Testis (tissue), 3 donors: ENCODE data around the gene TNFRSF8. TPM values are rescaled to one million over a fixed set of nuclear protein-coding genes. Genes with fewer than 3 reads are reported as not detected.

Source experiments
- DNase-seq: peaks from one replicate; pipeline ENCODE4 v3.0.0-alpha.2; 2019
- H3K27ac ChIP-seq, 2 donors: fragments of 200-600 bp; sonication (generic); one replicate each; pipeline ENCODE4 v1.5.1; 2019
- H3K27me3 ChIP-seq: fragments of 200-600 bp; sonication (generic); one replicate; pipeline ENCODE4 v1.5.1; 2019
- H3K36me3 ChIP-seq: fragments of 200-600 bp; sonication (generic); one replicate; pipeline ENCODE4 v1.5.1; 2017; ENCODE audit warnings: low read depth; ENCODE audit errors: missing control alignments
- H3K4me1 ChIP-seq: fragments of 200-600 bp; sonication (generic); one replicate; pipeline ENCODE4 v1.5.1; 2019
- H3K4me3 ChIP-seq, 2 donors: fragments of 200-600 bp; sonication (generic); one replicate each; pipeline ENCODE4 v1.5.1; 2017 to 2019
- H3K9me3 ChIP-seq: fragments of 200-600 bp; sonication (generic); one replicate; pipeline ENCODE4 v1.5.1; 2017
- CTCF ChIP-seq, 3 experiments: fragments of 450-650 bp in 2 of 3; fragments of 200-600 bp in 1 of 3; sonication (generic) in 1 of 3; IDR thresholded peaks; one replicate each; pipeline ENCODE4 v1.5.1; 2016 to 2019; ENCODE audit warnings: antibody characterized with exemption in 3 of 3, mild to moderate bottlenecking in 2 of 3, moderate library complexity in 1 of 3
- POLR2A ChIP-seq: fragments of 450-650 bp; IDR thresholded peaks from one replicate; pipeline ENCODE4 v1.6.1; 2017; ENCODE audit warnings: antibody characterized with exemption, mild to moderate bottlenecking, moderate library complexity
- WGBS, 2 donors: methylation state at CpG; one replicate each; pipeline ENCODE4 v1.1.5; 2018; 5-methylcytosine and 5-hydroxymethylcytosine counted together
- intact Hi-C: fragments of 100-400 bp; cut with DNase I; formaldehyde crosslinking; loops from one replicate; pipeline ENCODE4 v1.15.1; 2023; ENCODE audit warnings: low total_unique reads
- polyA plus RNA-seq: library from polyadenylated mRNA; stranded (reverse); fragments of 350-450 nt; fragmentation: Illumina TruSeq; extraction: RNeasy Lipid Tissue Mini Kit (QIAGEN cat#74804); gene quantifications from one replicate; pipeline ENCODE4 v1.2.3, GENCODE V29; 2014; ENCODE audit warnings: low read depth, low replicate concordance; ENCODE audit not compliant: insufficient read depth
- total RNA-seq, 2 donors: library from RNA; depleted of rRNA; stranded (reverse); fragments of >200 nt; gene quantifications; one replicate each; pipeline ENCODE4 v1.2.3, GENCODE V29; 2016

TNFRSF8 gene
- total and polyA plus RNA-seq, 3 donors from 2014 or later: 5.0 to 6.9 (median 5.4) TPM

GRCh38 chr1:12094180-12094579 is 31.1 kb downstream of the TNFRSF8 start:
- TF ChIP-seq POLR2A (no peak), CTCF (IDR thresholded peaks at IDR 0.05) (no peak)
- Histone ChIP-seq H3K27ac (no peak overlapping the region), H3K36me3 (no peaks in the 10 kb centered on the region), H3K4me1 (no peaks in the 10 kb centered on the region), H3K4me3 (no peak overlapping the region), H3K9me3 (no peaks in the 10 kb centered on the region), H3K27me3 (no peaks in the 10 kb centered on the region)
- WGBS, 2 donors: 84 to 89% methylated on average over 3 of the region's 3 CpGs
- intact Hi-C loops: no loop called here
- no peak for DNase-seq

DNA sequence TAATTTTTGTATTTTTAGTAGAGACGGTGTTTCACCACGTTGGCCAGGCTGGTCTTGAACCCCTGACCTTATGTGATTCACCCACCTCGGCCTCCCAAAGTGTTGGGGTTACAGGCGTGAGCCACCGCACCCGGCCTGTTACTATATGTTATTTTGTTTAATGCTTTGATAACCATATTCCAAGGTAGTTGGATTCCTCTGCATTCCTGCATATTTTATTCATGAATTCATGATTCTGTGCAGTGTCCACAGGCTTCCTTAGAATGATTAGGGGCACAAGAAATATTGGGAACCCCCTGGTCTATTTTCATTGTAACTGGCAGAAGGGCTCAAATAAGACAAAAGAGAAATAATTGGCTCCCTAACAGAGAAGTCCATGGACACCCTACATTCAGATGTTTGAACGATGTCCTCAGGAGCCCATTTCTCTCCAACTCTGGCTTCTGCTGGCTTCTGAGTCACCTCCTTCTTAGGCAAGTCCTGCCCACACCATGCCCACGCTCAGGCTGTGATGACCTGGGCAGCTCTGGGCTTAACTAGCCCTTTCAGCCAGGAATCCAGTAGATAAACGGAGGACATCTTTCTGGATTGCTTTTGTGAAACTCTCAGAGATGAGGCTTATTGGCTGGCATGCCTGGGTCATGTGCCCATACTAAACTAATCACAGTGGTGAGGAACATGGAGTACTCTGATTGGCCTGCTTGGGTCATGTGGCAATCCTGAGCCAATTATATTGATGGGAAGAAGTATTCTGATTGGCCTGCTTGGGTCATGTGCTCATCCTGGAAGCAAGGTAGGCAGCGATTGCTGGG is 32.6 kb downstream of the TNFRSF8 start:
- Histone ChIP-seq H3K36me3 (no peaks in the 10 kb centered on the region), H3K9me3 (no peaks in the 10 kb centered on the region)
- intact Hi-C loops: no loop called here

DNA sequence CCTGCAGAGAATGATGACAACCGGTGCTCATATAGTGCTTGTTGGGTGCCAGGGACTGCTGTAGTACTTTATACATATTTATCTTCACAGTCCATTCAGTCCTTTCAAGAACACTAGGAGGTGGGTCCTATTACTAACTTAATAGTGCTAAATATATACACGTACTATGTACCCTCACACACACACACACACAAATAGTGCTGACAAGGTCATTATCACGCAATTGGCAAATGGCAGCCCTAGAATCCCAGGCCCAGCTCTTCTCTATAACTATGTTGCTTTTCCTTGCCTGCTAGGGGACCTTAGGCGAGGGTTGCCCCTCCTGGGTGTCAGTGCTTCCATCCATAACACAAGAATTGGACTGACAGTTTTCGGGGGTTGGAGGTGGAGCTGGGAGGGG is 33.5 kb downstream of the TNFRSF8 start:
- intact Hi-C loops: no loop called here

More for the DNA sequence above, 32.6 kb downstream of the TNFRSF8 start:
- DNase-seq: peak; percentile 81
- Histone ChIP-seq H3K27me3 (no peaks in the 10 kb centered on the region), H3K4me1 (no peaks in the 10 kb centered on the region), H3K27ac (no peak overlapping the region), H3K4me3 (peak overlapping the region in 1 of 2 donors; percentile 27)
- TF ChIP-seq POLR2A (no peak), CTCF (IDR thresholded peaks at IDR 0.05) (no peak)
- 44 to 70% methylated on average over 10 of the region's 10 CpGs for WGBS, 2 donors

DNA sequence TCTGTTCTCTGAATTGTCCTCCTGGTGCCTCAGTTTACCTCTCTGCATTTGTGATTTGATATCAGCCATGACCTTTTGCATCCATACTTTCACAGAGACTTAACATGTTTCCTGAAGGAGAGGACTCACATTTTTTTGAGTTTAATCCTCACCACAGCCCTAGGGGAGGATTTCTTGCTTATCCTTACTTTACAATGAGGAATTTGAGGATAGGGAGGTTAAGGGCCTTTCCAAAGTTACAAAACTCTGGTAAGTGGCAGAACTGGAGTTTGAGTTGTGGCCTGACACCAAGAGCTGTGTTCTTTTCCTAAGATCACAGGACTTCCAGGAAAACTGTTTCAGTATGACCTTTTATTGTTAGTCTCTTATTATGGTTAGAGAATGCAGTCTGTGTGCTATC is 34.2 kb downstream of the TNFRSF8 start:
- Histone ChIP-seq H3K4me3 (no peak overlapping the region), H3K9me3 (no peaks in the 10 kb centered on the region), H3K36me3 (no peaks in the 10 kb centered on the region), H3K27me3 (no peaks in the 10 kb centered on the region), H3K27ac (no peak overlapping the region), H3K4me1 (no peaks in the 10 kb centered on the region)
- DNase-seq: no peak
- TF ChIP-seq POLR2A: no peak
- no peak for TF ChIP-seq CTCF (IDR thresholded peaks at IDR 0.05)
- intact Hi-C loops: no loop called here

More for the DNA sequence above, 33.5 kb downstream of the TNFRSF8 start:
- no peaks in the 10 kb centered on the region for H3K4me1 ChIP-seq
- H3K36me3 ChIP-seq: no peaks in the 10 kb centered on the region
- no peaks in the 10 kb centered on the region for H3K9me3 ChIP-seq
- no peak for DNase-seq
- no peak overlapping the region for H3K27ac ChIP-seq
- whole genome bisulfite sequencing, 2 donors: 63 to 73% methylated on average over 5 of the region's 5 CpGs
- peak overlapping the region in 1 of 2 donors; percentile 21 for H3K4me3 ChIP-seq
- TF ChIP-seq CTCF (IDR thresholded peaks at IDR 0.05) (no peak), POLR2A (no peak)
- no peaks in the 10 kb centered on the region for H3K27me3 ChIP-seq

- Histone ChIP-seq H3K9me3 (no peaks in the 10 kb centered on the region), H3K4me1 (no peaks in the 10 kb centered on the region), H3K27ac (no peak overlapping the region), H3K4me3 (no peak overlapping the region), H3K36me3 (no peaks in the 10 kb centered on the region), H3K27me3 (no peaks in the 10 kb centered on the region)
- intact Hi-C loops: no loop called here
- TF ChIP-seq POLR2A: no peak
- no peak for TF ChIP-seq CTCF (IDR thresholded peaks at IDR 0.05)
- 79 to 80% methylated on average over 1 of the region's 1 CpG for WGBS, 2 donors
- no peak for DNase-seq
Measured at GRCh38 chr1:12098786-12099185, 35.7 kb downstream of the TNFRSF8 start.
